HG03521 (cell line): Measurements from ENCODE around the gene NUP210L.
"Not testable (repeated sequence)": the region's sequence is repeated elsewhere in the genome, so short reads cannot be mapped to it uniquely, and the experiment has no call there.

Source experiments
- ATAC-seq: cut with Tn5 transposase; IDR thresholded peaks from one replicate; pipeline ENCODE4 v1.9.1; 2021; ENCODE audit warnings: mild to moderate bottlenecking, moderate library complexity; ENCODE audit not compliant: unreplicated experiment

NUP210L gene

GRCh38 chr1:154170547-154171222 is 15.8 kb upstream of the NUP210L start:
- no peak for ATAC-seq

GRCh38 chr1:154167461-154167860 is 12.6 kb upstream of the NUP210L start:
- no peak for ATAC-seq

- no peak for ATAC-seq
Measured at GRCh38 chr1:154166207-154166606, 11.3 kb upstream of the NUP210L start.

- no peak for ATAC-seq
Measured at GRCh38 chr1:154159554-154159953, 4.7 kb upstream of the NUP210L start.

GRCh38 chr1:154158307-154159125 is 3.6 kb upstream of the NUP210L start:
- ATAC-seq: peak; percentile 36

GRCh38 chr1:154157520-154158306 is 2.8 kb upstream of the NUP210L start:
- ATAC-seq: peak; percentile 76

- ATAC-seq: no peak
Measured at GRCh38 chr1:154155251-154155650, 378 bp upstream of the NUP210L start.

GRCh38 chr1:154154053-154154452 is 820 bp downstream of the NUP210L start:
- no peak for ATAC-seq

GRCh38 chr1:154151311-154151710 is 3.6 kb downstream of the NUP210L start:
- ATAC-seq: no peak

GRCh38 chr1:154148807-154149206 is 6.1 kb downstream of the NUP210L start:
- no peak for ATAC-seq

GRCh38 chr1:154147505-154147904 is 7.4 kb downstream of the NUP210L start:
- ATAC-seq: not testable (repeated sequence)

- ATAC-seq: no peak
Measured at GRCh38 chr1:154145986-154146385, 8.9 kb downstream of the NUP210L start.

- no peak for ATAC-seq
Measured at GRCh38 chr1:154142358-154142757, 12.5 kb downstream of the NUP210L start.

- no peak for ATAC-seq
Measured at GRCh38 chr1:154141240-154141639, 13.6 kb downstream of the NUP210L start.

- no peak for ATAC-seq
Measured at GRCh38 chr1:154137888-154138287, 17.0 kb downstream of the NUP210L start.

GRCh38 chr1:154133256-154133655 is 21.6 kb downstream of the NUP210L start:
- no peak for ATAC-seq

- no peak for ATAC-seq
Measured at GRCh38 chr1:154129391-154129970, 25.4 kb downstream of the NUP210L start.

GRCh38 chr1:154123205-154123604 is 31.7 kb downstream of the NUP210L start:
- not testable (repeated sequence) for ATAC-seq

GRCh38 chr1:154117642-154118041 is 37.2 kb downstream of the NUP210L start:
- ATAC-seq: no peak

- ATAC-seq: no peak
Measured at GRCh38 chr1:154115180-154115579, 39.7 kb downstream of the NUP210L start.

- ATAC-seq: no peak
Measured at GRCh38 chr1:154104433-154105082, 50.3 kb downstream of the NUP210L start.
